GM18867 (cell line): ENCODE measurements around the gene PHACTR3.

Experiments used
- ATAC-seq: cut with Tn5 transposase; IDR thresholded peaks from one replicate; pipeline ENCODE4 v1.9.1; 2021; ENCODE audit warnings: mild to moderate bottlenecking, moderate library complexity; ENCODE audit not compliant: unreplicated experiment

Gene PHACTR3

GRCh38 chr20:59668926-59669850, 64.8 kb downstream of the PHACTR3 start:
- ATAC-seq: no peak

DNA sequence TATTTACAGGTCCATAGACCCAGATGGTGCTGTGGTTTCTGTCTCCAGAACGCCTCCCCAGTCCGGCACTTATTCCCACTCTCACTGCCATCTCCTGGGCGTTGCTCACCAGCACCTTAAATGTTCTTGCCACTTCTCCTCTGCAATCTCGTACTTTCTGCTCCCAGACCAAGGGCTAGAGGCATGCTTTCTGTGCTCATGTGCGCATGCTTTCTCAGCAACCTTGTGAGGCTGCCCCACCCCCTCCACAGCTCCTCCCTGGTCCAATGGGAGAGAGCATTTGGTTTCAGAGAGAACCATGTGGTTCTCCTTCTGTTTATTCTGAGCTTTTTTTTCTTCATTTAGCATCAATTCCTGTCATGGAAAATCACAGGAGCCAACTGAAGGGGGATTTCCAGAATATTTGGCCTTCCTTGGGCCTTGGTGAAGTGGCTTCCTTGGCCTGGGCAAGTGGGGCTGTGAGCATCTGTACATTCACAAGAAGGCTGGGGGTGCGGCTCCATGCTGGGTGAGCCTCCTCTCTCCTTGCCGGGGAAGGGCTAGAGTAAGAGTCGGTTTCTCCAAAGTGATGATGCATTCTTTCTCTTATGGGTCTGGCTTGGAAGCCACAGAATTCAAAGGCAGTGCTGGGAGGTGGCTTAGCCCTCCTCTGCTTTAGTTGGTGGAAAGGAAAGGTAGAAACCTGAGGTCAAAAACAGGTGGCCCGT, 66.6 kb downstream of the PHACTR3 start:
- no peak for ATAC-seq

DNA sequence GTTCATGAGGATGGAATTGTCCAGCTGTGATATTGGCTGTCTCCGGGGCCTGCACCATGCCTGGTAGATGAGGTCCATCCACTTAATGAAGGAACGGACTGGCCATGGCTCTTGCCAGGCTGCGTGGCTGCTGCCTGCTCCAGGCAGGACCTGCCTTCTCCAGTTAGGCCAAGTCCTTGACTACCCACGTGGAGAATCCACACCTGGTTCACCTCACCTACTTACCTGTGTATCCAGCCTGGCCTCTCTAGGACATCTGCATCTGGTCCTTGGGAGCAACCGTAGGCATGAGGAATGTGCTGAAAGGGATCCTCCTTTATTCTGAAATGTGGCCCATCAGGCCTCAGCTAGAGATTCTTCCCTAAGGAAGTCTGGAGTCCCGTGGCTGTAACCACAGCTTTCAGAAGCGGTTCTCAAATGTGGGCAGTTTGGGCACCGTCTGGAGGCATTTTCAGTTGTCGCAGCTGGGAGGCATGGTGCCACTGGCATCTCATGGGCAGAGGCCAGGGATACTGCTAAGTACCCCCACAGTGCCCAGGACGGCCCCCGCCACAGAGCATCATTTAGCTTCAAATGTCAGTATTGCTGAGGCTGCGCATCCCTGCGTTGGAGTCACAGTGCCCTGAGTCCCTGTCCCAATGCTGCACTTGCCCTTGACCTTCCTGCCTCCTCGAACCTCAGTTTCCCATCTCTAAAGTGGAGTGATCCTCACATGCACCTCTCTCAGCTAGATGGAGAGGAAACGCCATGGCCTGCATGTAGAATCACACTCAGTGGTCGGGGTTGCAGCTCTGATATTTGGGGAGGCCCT, 67.5 kb downstream of the PHACTR3 start:
- ATAC-seq: no peak

DNA sequence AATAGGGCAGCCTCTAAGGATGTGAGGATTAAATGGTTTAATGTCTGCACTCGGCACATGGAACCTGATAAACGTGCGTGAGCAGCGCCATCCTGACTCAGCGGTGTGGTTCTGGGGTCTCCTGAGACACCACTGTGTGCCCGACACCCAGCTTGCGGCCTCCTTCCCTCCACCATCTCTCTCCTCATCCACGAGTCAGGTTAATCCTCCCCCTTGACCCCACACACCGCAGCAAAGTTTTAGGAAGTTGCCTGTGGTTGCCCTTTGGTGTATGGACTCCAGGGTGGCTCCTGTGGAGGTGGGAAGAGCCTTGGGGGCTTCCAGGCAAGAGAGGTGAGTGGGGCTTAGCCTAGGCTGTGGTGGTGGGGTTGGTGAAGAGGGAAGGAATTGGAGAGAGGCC, 68.2 kb downstream of the PHACTR3 start:
- ATAC-seq: no peak

GRCh38 chr20:59673288-59673997, 69.1 kb downstream of the PHACTR3 start:
- no peak for ATAC-seq

GRCh38 chr20:59673998-59674445, 69.7 kb downstream of the PHACTR3 start:
- no peak for ATAC-seq

DNA sequence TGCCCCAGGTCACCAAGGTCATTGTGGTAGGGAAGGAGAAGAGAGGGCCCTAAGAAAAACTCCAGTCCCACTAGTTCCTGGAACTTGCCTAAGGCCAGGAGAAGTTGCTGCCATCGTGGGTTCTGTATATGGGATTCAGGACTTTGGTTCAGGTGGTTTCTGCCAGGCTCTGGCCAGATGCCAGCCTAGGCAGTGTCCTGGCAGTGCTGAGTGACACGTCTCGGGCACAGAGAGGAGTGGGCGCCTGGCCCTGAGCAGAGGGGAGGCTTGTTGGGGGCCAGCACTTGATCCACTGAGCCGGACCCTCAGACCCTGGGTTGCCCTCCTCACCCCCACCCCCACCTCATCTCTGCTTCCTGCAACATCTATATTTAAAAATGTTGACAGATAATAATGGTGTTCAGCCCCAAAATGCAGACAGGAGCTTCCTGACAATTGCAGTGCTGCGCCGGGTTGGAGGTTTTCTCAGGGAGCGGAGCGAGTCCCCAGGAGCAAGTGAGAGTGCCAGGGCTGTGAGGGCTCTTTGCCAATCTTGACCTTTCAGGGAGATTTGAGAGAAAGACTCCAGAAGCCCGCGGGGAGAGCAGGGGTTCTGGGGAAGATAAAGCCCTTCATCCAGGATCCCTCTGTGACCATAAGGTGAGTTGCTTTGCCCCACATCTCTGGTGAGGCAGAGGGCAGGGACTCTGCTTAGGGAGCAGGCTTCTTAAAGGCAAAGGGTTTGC, 71.9 kb downstream of the PHACTR3 start:
- no peak for ATAC-seq

DNA sequence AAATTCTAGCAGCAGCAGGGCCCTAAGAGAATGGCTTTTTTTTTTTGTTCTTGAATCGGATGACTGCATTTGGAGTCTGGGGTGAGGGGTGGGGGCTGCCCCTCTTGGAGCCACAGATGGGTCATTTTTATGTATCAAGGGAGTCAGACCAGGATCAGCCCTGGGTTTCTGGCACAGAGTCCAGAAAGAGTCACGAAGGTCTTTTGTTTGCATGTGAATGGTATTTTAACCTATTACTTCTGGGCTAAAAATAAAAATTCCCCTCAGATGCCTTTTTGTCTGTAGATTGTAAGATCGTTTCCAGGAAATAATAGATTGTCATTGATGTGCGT, 72.5 kb downstream of the PHACTR3 start:
- no peak for ATAC-seq

GRCh38 chr20:59677586-59677985, 73.2 kb downstream of the PHACTR3 start:
- no peak for ATAC-seq

DNA sequence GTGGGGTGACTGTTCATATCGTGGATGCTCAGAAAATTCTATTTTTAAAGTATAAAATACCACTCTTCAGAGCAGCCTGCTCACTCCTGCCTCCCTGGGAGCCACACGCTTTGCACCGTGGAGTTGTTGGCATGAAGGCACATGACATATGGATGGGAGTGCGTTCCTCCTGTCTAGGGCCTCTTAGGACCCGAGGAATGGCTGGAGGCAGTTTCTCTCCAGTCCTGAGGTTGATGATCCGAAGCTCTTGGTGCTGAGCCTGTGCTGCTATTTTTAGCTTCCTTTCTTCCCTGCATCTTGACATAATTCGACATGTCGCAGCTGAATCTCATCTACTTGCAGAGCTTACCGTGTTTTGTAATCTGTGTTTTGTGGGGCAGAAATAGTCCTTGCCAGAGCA, 73.9 kb downstream of the PHACTR3 start:
- no peak for ATAC-seq

DNA sequence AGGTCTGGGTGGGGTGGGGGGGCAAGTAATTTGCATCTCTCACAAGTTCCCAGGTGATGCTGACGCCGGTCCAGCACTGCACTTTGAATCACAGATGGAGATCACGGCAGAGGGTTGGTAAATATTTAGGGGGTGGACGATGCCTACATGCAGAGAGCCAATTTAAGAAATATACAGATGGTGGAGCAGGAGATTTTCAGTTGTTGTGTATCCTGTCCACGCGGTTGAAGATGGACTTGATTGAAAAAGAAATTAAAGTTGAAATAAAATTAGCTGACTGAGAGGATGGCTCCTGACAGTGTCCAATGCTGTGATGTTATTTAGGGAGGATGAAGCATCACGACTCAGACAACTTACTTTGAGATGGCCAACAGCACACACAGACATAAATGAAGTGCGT, 74.6 kb downstream of the PHACTR3 start:
- no peak for ATAC-seq

DNA sequence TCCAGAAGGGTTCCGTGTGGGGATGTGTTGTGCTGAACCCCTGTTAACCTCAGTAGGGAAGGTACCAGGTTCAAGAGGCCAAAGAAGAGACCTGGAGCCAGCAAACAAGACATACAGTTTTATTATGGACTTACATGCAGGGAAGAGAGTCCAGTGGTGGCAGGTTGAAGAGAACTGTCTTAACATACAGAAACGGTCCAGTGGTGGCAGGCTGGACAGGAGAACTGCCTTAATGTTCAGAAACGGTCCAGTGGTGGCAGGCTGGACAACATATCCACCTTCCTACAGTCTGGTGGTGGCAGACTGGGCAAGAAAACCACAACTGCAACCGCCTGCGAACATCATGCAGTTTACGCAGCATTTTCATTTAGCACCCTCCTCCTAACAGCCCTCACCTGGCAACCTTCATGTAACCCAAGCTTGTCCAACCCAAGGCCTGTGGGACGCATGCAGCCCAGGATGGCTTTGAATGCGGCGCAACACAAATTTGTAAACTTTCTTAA, 75.9 kb downstream of the PHACTR3 start:
- no peak for ATAC-seq

DNA sequence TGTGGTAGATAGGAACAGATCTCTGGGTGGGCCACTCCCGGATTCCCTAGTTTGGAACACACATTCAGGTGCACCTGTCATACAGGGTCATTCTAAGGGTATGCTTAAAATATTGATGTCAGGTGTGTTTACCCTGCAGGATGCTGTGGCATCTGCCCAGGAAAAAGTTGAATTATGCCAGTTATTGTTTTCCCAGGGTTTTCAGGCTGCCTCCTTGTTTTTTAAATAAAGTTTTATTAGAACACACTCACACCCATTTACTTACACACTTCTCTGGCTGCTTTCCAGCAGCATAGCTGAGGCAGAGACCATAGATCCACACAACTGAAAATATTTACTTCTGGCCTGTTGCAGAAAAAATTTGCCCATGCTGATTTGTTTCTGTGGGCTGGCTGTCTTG, 76.5 kb downstream of the PHACTR3 start:
- ATAC-seq: no peak

DNA sequence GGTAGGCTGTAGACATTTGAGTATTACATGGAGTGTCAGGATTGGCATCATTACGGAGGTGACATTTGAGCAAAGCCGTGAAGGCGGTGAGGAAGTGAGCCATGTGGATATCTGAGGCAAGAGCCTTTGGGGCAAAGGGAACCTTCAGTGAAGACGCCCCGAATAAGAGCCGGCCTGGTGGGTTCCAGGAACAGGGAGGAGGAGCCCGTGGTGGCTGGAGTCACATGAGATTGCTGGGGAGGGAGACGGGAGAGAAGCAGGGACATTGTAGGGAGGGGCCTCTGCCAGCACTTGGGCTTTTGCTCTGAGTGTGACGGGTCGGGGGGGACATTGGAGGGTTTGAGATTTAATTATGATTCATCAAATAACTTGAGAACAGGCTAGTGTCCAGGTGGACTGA, 78.3 kb downstream of the PHACTR3 start:
- ATAC-seq: no peak

GRCh38 chr20:59683181-59683580, 78.8 kb downstream of the PHACTR3 start:
- no peak for ATAC-seq

DNA sequence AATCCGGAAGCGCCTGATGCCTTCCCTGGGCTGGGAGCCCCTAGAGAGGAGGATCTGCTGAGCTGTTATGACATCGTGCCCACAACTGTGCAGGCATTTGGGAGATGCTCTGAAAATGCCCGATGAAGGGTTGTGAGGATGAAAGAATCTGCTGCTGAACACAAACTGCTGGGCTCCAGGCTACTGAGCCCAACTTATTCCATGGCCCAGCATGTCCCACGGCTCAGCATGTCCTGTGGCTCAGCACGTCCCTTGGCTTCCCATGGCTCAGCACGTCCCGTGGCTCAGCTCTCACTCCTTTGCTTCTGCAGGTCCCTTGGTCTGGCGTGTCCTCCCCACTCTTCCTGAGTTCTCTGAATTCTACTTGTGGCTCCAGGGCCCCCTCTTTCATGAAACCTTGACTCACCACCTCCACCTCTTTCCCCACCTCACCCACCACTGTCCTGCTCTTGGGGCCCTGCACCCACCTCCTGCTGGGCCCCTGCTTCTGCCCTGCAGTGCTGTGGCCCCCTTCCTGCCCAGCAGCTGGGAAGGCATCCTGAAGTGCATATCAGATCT, 80.4 kb downstream of the PHACTR3 start:
- ATAC-seq: no peak

- ATAC-seq: no peak
Observed at GRCh38 chr20:59686404-59687346, 82.3 kb downstream of the PHACTR3 start.

DNA sequence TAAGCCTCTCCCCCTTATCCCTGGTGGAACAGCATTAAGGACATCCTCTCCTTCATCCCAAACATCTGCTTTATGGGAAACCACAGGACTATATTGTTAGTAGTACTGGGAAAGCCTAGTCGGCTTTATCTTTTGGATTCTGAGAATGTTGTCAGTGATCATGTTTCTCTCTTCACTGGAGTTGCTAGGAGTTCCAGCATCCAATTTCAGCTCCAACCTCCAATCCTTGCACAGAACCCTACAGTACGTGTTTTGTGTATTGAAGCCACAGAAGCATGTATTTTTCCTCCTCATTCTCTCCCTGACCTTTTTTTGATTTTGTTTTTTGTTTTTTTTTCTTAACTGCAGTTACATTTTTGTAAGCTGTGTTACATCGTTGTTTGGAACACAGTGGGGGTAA, 84.0 kb downstream of the PHACTR3 start:
- no peak for ATAC-seq

DNA sequence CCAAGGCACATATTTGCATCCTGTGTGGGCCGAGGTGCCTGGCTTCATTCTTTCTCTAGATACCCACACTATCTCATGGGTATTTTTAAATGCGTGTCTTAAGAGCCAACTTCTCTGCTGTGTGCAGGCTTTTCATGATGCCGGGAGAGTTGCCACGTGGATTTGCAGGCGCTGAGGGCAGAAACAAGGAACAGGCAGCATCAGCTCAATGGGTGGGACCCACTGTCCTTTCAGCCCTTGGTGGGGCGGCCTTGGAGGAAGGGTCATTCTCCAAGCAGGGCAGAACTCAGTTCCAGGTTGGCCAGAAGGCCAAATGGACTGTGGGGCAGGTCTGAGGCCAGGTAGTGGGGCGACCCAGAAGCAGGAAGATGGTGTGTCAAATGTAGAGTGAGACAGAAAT, 84.7 kb downstream of the PHACTR3 start:
- ATAC-seq: no peak
